Naive thymus-derived CD8-positive, alpha-beta T cell (primary cell): Measurements from ENCODE around the gene CHI3L2. TPM values are rescaled to one million over a fixed set of nuclear protein-coding genes. Genes with fewer than 3 reads are reported as not detected.

Experiments
- ATAC-seq, 2 donors: fragments of 150-1000 bp; cut with Tn5 transposase in 1 of 2; sonication (Bioruptor Pico), chemical (Tn5 transposase) in 1 of 2; 1 replicate in 1 of 2; 2 replicates in 1 of 2; pipeline ENCODE4 v1.10.0; 2021; ENCODE audit warnings: mild to moderate bottlenecking in 2 of 2, moderate library complexity in 2 of 2
- POLR2A ChIA-PET: fragments of 350-600 bp; sonication (Branson Sonifier 250); formaldehyde crosslinking; loops from one replicate; lab custom pipeline; 2021; ENCODE audit warnings: antibody characterized with exemption; lab: Charles Lee
- DNase-seq, 10 donors: peaks; one replicate each; pipeline versions ENCODE4 v3.0.0 to v3.0.0-alpha.2; 2020 to 2022
- H3K27ac Mint-ChIP-seq, 10 donors: one replicate each; pipeline ENCODE4 v1.8.0; 2020 to 2022; ENCODE audit warnings: mild to moderate bottlenecking in 10 of 10, mixed read lengths in 10 of 10, moderate library complexity in 4 of 10, inconsistent platforms in 1 of 10
- H3K27me3 Mint-ChIP-seq, 5 donors: one replicate each; pipeline ENCODE4 v1.8.0; 2021 to 2022; ENCODE audit warnings: mixed read lengths in 5 of 5
- H3K36me3 Mint-ChIP-seq, 3 donors: one replicate each; pipeline ENCODE4 v1.8.0; 2020 to 2022; ENCODE audit warnings: mixed read lengths in 3 of 3, mild to moderate bottlenecking in 2 of 3, inconsistent platforms in 1 of 3
- H3K4me1 Mint-ChIP-seq, 4 donors: one replicate each; pipeline ENCODE4 v1.8.0; 2021 to 2022; ENCODE audit warnings: mixed read lengths in 4 of 4
- H3K4me3 Mint-ChIP-seq, 10 donors: one replicate each; pipeline ENCODE4 v1.8.0; 2020 to 2022; ENCODE audit warnings: mild to moderate bottlenecking in 10 of 10, mixed read lengths in 10 of 10, moderate library complexity in 6 of 10, inconsistent platforms in 1 of 10
- H3K9me3 Mint-ChIP-seq, 9 donors: one replicate each; pipeline ENCODE4 v1.8.0; 2020 to 2022; ENCODE audit warnings: mixed read lengths in 9 of 9, mild to moderate bottlenecking in 3 of 9, inconsistent platforms in 1 of 9, moderate library complexity in 1 of 9
- polyA plus RNA-seq, 3 donors: library from polyadenylated mRNA; unstranded; fragments of 300-500 nt; fragmentation: Illumina TruSeq; gene quantifications; one replicate each; pipeline ENCODE4 v1.2.3, GENCODE V29; 2021
- total RNA-seq, 8 experiments: library from RNA in 2 of 8; stranded (reverse) in 2 of 8; gene quantifications; one replicate each; pipeline ENCODE4 v1.2.3 and lab custom pipeline; 2021 to 2026

The CHI3L2 gene
- total and polyA plus RNA-seq, 5 experiments from 2014 or later: 5.7 to 69.0 (median 45.4) TPM

DNA sequence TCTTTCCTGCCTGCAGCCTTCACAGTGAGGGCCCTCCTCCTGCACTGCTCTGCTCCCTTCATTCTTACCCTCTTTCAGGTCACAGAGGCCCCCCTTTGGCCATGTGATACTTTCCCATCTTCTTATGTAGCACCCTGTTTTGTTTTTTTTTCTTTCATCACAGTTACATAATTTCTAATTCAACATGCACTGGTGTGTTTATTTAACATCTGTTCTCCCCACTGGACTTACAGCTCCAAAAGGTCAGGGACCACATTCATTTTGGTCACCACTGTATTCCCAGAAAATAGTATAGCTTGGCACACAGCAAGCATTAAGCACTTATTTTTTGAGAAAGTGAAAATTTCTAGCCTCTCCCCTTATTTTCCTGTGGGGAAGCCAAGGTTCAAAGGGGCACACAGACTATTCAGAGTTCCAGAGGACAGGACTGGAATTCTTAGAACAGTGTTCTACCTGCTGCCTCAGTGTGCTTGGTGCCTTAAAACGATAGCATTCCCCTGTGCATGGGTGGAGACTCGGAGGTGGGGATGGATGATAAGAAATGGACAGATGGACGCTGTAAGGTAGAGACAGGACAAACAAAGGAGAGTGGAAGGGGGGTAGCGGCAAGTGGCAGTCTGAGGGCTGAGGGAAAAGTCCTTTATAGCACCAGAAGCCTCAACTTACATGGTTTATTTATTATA lies 32.4 kb upstream of the CHI3L2 start:
- Mint-ChIP-seq H3K27ac (peak overlapping the region; percentile 78 to 99 (median 96)), H3K4me3 (peak overlapping the region; percentile 72 to 100 (median 99)), H3K27me3 (no peaks in the 10 kb centered on the region), H3K36me3 (peaks cover 63 to 98% (median 87%) of the 10 kb centered on the region in 3 donors), H3K9me3 (no peaks in the 10 kb centered on the region), H3K4me1 (peaks cover 62 to 95% (median 78%) of the 10 kb centered on the region in 4 donors)
- POLR2A ChIA-PET: interaction anchor here (1.1 to 20.0 kb wide), 5 partner anchors 8 to 254 kb away, joined by 3 to 1200 read pairs (median 10); partner anchors contain the start of genes CEPT1, CHI3L2, DRAM2 and WDR77
- no peak for DNase-seq
- no peak for ATAC-seq

DNA sequence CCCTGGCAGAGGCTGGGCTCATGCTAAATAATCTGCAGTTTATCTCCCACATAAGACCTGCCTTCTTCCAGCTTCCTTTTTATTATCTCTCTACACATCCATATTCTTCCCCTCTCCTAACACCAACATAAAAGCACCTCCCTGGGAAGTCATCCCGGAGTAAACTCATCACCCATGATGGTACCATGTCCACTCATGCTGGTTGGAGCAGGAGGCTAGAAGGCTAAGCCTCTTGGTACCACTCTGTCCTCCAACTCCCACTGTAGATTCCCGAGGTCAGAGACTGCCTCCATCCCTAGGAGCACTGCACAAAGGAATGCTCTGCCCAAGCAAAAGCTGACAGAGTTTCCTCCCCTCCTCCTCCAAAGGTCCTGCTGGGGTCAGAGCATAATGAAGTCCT lies 31.3 kb upstream of the CHI3L2 start:
- peak overlapping the region; percentile 78 to 99 (median 96) for H3K27ac Mint-ChIP-seq
- ATAC-seq: no peak
- H3K4me3 Mint-ChIP-seq: peak overlapping the region; percentile 96 to 100 (median 99)
- DNase-seq: no peak
- no peaks in the 10 kb centered on the region for H3K27me3 Mint-ChIP-seq
- H3K36me3 Mint-ChIP-seq: peaks cover 56 to 87% (median 82%) of the 10 kb centered on the region in 3 donors
- H3K9me3 Mint-ChIP-seq: no peaks in the 10 kb centered on the region
- peaks cover 58 to 95% (median 74%) of the 10 kb centered on the region in 4 donors for H3K4me1 Mint-ChIP-seq
- POLR2A ChIA-PET: interaction anchor here (0.5 to 20.0 kb wide), 10 partner anchors 8 to 307 kb away, joined by 3 to 1200 read pairs (median 4); partner anchors contain the start of genes ADORA3, CEPT1, CHI3L2 and DRAM2

DNA sequence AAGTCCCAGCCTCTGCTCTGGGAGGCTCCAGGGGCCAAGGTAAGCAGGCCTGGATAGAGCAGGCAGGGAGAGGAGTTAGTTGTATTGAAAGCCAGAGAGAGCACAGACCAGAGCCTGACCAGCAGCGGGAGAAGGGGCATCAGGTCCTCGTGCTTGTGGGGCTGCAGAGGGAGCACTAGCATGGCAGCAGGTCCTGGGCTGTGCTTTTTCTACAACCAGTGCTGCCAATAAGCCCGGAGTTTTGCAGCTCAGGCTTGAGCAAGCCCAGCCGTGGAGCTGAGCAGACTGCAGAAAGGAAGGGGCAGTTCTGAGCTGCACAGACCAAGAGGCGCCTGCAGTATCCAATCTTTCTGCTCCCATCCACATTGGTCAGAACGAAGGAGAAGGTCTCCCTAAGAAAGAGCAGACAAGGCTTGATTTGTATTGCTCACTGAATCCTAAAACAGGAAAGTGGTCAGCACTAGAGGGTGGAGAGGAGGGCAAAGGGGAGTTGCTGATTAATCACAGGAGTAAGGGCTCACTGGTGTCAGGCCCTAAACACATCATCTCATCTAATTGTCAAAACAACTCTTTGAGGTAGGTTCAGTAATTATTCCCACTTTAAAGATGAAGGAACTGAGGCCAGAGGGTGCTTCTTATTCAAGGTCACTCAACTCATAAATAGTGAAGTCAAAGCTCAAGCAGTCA lies 29.8 kb upstream of the CHI3L2 start:
- H3K27ac Mint-ChIP-seq: peak overlapping the region; percentile 78 to 99 (median 96)
- no peaks in the 10 kb centered on the region for H3K27me3 Mint-ChIP-seq
- H3K9me3 Mint-ChIP-seq: no peaks in the 10 kb centered on the region
- peaks cover 50 to 95% (median 73%) of the 10 kb centered on the region in 4 donors for H3K4me1 Mint-ChIP-seq
- H3K36me3 Mint-ChIP-seq: peaks cover 55 to 73% (median 72%) of the 10 kb centered on the region in 3 donors
- H3K4me3 Mint-ChIP-seq: peak overlapping the region; percentile 96 to 100 (median 99)
- POLR2A ChIA-PET: interaction anchor here (0.5 to 20.0 kb wide), 9 partner anchors 10 to 251 kb away, joined by 3 to 1200 read pairs (median 9); partner anchors contain the start of genes ATP5PB, CEPT1, CHI3L2 and DRAM2
- peak; percentile 43 to 77 for ATAC-seq
- DNase-seq: peak; percentile 37 to 83 (median 74)

DNA sequence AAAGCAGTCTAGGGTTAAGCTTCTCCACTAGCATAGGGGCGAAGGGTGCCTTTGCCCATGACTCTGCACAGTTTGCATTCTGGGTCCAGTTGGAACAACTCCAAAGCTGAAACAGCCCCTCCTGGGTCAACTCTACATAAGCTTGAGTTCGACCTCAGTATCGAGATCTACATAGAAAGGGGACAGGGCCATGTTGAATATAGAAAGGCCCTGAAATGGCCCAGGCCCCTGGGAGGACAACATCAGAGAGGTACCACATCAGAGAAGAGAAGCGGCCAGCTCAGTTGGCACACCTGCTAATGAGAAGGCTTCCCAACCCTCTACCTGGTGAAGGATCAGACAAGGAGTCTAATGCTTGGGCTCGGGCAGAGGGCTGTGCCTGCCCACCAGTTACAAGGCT lies 28.7 kb upstream of the CHI3L2 start:
- H3K9me3 Mint-ChIP-seq: no peaks in the 10 kb centered on the region
- no peak for DNase-seq
- H3K36me3 Mint-ChIP-seq: peaks cover 51 to 63% (median 61%) of the 10 kb centered on the region in 3 donors
- H3K27me3 Mint-ChIP-seq: no peaks in the 10 kb centered on the region
- peak overlapping the region; percentile 96 to 100 (median 99) for H3K4me3 Mint-ChIP-seq
- peaks cover 45 to 94% (median 67%) of the 10 kb centered on the region in 4 donors for H3K4me1 Mint-ChIP-seq
- POLR2A ChIA-PET: interaction anchor here (0.6 to 20.0 kb wide), 9 partner anchors 9 to 250 kb away, joined by 3 to 1200 read pairs (median 6); partner anchors contain the start of genes ATP5PB, CEPT1, CHI3L2 and DRAM2
- peak overlapping the region; percentile 89 to 99 (median 96) for H3K27ac Mint-ChIP-seq
- no peak for ATAC-seq

DNA sequence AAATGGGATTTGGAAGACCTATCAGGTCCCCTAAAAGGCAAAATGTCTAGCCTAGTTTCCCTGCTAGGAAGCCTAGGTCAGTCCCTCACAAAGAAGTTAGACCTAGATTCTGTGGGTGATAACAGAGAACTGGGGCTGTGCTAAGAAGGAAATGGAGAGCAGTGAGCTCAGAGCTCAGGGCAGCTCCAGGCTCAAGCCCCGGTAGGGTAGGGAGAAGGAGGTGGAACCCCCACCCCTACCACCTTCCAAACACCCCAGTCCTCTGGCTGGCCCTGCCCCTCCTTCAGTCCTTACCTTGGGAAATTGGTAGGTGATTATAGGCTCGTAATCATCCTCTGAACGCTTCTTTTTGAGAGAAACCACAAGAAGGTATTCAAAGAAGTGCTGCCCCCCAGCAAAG lies 28.2 kb upstream of the CHI3L2 start:
- POLR2A ChIA-PET: interaction anchor here (0.6 to 20.0 kb wide), 9 partner anchors 8 to 250 kb away, joined by 3 to 1200 read pairs (median 6); partner anchors contain the start of genes ATP5PB, CEPT1, CHI3L2 and DRAM2
- Mint-ChIP-seq H3K4me1 (peaks cover 41 to 89% (median 63%) of the 10 kb centered on the region in 4 donors), H3K4me3 (peak overlapping the region; percentile 96 to 100 (median 99)), H3K9me3 (no peaks in the 10 kb centered on the region), H3K27me3 (no peaks in the 10 kb centered on the region), H3K36me3 (peaks cover 51 to 59% (median 56%) of the 10 kb centered on the region in 3 donors), H3K27ac (peak overlapping the region; percentile 89 to 99 (median 96))
- DNase-seq (peak in 1 of 10 donors; percentile 37), ATAC-seq (peak in 1 of 2 donors; percentile 10)

DNA sequence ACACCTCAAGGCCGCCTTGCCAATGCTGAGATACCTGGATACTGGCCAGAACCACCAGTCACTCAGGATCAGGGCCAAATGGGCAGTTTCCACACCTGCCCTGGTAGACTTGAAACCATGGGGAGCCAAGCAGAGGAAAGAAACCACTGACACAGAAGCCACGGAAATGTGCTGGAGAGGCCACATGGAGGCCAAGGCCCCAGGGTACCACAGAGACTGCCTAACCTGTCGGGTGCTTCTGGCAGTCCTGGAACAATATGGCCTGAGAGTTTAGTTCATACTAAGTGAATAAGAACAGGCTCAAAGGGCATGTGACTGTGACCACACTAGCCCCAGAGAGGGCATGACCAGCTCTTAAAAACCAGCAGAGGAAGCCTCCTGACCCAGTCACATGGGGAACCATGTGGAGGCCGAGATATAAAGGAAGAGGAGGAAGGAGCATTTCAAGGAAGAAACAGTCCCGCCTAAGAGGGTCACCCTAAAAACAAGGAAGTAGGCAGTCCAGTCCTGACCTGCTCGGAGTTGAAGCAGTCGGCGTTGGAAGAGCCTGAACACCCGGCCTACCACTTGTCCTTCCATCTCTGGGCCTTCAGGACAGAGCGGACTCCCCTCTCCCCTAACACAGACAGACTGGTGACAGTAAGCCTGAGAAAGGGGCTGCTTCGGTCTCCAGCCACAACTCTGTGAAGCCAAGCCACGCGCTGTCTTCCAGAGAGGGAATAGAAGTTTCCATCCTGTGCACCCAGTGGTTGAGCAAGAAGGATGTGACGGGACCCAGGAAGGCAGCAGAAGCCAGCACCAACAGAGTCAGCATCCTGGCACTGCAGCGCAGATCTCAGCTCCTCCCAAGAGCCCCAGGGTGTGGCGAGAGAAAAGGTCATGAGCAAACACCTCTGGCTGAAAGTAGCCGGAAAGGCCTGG lies 27.4 kb upstream of the CHI3L2 start, which contains the start of gene DENND2D:
TSS of gene DENND2D (minus strand) at position 766 of the 921 bp plus-strand sequence. CDS start at position 579, 187 bp downstream.
- peak within 1 kb of the TSS; percentile 96 to 100 (median 99) for H3K4me3 Mint-ChIP-seq
- peaks cover 39 to 88% (median 61%) of the 10 kb centered on the region in 4 donors for H3K4me1 Mint-ChIP-seq
- peaks cover 46 to 52% (median 48%) of the 10 kb centered on the region in 3 donors for H3K36me3 Mint-ChIP-seq
- H3K27ac Mint-ChIP-seq: peak within 1 kb of the TSS; percentile 89 to 99 (median 96)
- POLR2A ChIA-PET: interaction anchor here (0.6 to 20.0 kb wide), 10 partner anchors 7 to 249 kb away, joined by 3 to 1200 read pairs (median 8); partner anchors contain the start of genes ATP5PB, CEPT1, CHI3L2 and DRAM2
- peak in 3 of 10 donors; percentile 30 to 53 (median 53) for DNase-seq
- peak; percentile 15 to 21 for ATAC-seq
- no peaks in the 10 kb centered on the region for H3K9me3 Mint-ChIP-seq
- no peaks in the 10 kb centered on the region for H3K27me3 Mint-ChIP-seq

DNA sequence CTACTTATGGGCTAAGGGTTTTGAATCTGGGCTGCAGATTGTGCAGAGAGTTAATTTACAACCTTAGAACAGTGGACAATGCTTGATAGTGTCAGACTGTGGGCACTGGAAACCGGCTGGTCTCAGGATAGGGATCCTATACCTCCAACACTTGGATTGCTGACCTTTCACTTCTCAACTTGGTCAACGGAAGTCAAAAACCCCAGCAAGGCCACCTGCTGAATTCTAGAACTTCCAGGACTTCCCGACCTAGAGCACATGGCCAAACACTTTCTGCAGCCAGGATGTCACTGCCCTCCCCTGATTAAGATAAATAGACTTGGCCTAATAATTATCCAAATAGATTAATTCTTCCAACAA lies 26.7 kb upstream of the CHI3L2 start:
- H3K4me1 Mint-ChIP-seq: peaks cover 40 to 88% (median 61%) of the 10 kb centered on the region in 4 donors
- peak overlapping the region; percentile 89 to 99 (median 96) for H3K27ac Mint-ChIP-seq
- no peaks in the 10 kb centered on the region for H3K9me3 Mint-ChIP-seq
- ATAC-seq (no peak), DNase-seq (no peak)
- peak overlapping the region; percentile 96 to 100 (median 99) for H3K4me3 Mint-ChIP-seq
- H3K27me3 Mint-ChIP-seq: no peaks in the 10 kb centered on the region
- H3K36me3 Mint-ChIP-seq: peaks cover 41 to 47% (median 41%) of the 10 kb centered on the region in 3 donors
- POLR2A ChIA-PET: interaction anchor here (1.5 to 20.0 kb wide), 5 partner anchors 14 to 134 kb away, joined by 4 to 1200 read pairs (median 22); partner anchors contain the start of genes CEPT1, CHI3L2 and DRAM2

DNA sequence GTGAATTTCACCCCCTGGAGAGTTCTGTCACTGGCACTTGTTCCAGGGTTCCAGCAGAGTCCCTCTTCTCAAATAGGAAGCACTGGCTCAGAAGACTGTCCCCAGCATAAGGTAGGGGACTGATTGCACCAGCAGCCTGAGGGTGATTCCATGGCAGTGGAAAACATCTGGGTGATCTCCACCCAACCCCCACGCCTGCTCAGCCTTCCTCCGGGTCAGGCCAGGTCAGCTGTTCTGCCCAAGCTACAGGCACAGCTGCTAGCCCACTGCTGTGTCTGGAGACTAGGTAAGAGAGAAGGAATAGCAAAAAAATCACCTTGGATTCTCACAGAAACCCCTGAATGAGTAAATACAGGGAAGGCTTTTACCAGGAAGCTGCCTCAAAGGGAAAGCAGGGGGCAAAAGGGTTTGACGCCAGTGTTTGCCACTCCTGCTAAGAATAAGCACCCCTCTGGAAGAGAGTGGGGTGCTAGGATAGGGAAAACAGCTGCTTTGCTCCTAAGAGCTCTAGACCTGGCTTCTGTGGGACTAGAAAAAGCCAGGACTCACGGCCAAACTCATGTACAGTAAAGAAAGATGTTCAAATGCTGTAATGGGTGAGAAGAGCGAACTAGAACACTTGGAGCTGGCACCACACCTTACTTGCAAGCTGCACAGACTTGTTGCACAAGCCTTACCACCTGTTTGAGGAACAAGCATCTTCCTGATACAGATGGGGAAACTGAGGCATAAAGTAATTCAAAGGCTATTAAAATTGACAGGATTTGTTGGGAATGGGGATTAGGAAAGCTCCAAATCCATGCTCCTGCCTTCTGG lies 26.0 kb upstream of the CHI3L2 start:
- DNase-seq (no peak), ATAC-seq (no peak)
- peak overlapping the region; percentile 96 to 100 (median 99) for H3K4me3 Mint-ChIP-seq
- H3K4me1 Mint-ChIP-seq: peaks cover 38 to 87% (median 61%) of the 10 kb centered on the region in 4 donors
- peaks cover 34 to 40% (median 34%) of the 10 kb centered on the region in 3 donors for H3K36me3 Mint-ChIP-seq
- POLR2A ChIA-PET: interaction anchor here (0.5 to 20.0 kb wide), 6 partner anchors 15 to 133 kb away, joined by 3 to 1200 read pairs (median 15); partner anchors contain the start of genes CEPT1, CHI3L2 and DRAM2
- peak overlapping the region; percentile 89 to 99 (median 96) for H3K27ac Mint-ChIP-seq
- H3K27me3 Mint-ChIP-seq: no peaks in the 10 kb centered on the region
- H3K9me3 Mint-ChIP-seq: no peaks in the 10 kb centered on the region

DNA sequence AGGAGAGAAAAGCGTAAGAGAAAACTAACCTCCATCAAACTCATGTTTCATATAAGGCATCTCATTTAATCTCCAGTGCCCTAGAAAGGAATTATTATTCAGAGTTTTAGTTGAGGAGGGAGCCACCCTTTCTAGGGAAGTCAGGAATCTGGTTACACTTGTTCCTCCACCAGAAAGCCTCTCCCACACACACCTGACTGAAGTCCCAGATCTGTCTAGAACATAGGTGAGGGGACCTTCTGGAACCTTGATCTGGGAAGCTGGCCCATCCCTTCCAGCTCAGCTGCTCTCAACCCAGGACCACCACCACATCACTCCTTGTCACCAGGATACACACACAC lies 25.2 kb upstream of the CHI3L2 start:
- H3K4me3 Mint-ChIP-seq: peak overlapping the region; percentile 96 to 100 (median 99)
- no peaks in the 10 kb centered on the region for H3K9me3 Mint-ChIP-seq
- H3K36me3 Mint-ChIP-seq: peaks cover 26 to 32% (median 28%) of the 10 kb centered on the region in 3 donors
- POLR2A ChIA-PET: interaction anchor here (0.6 to 20.0 kb wide), 5 partner anchors 16 to 453 kb away, joined by 4 to 1200 read pairs (median 22); partner anchors contain the start of genes CEPT1, CHI3L2 and DRAM2
- ATAC-seq: no peak
- H3K27me3 Mint-ChIP-seq: no peaks in the 10 kb centered on the region
- peaks cover 31 to 86% (median 61%) of the 10 kb centered on the region in 4 donors for H3K4me1 Mint-ChIP-seq
- no peak for DNase-seq
- peak overlapping the region; percentile 89 to 99 (median 96) for H3K27ac Mint-ChIP-seq
